Left ventricle myocardium superior (tissue), 1 donor: Measurements from ENCODE around the gene C16orf78. TPM values are rescaled to one million over a fixed set of nuclear protein-coding genes. Genes with fewer than 3 reads are reported as not detected.
"Not testable (repeated sequence)": the region's sequence is repeated elsewhere in the genome, so short reads cannot be mapped to it uniquely, and the experiment has no call there.

Experiments used
- ATAC-seq: fragments of 200-7000 bp; cut with Tn5 transposase; one replicate; pipeline ENCODE4 v1.9.1; 2020; ENCODE audit warnings: mild to moderate bottlenecking, moderate library complexity
- DNase-seq: peaks from one replicate; pipeline ENCODE4 v3.0.0-alpha.2; 2020
- intact Hi-C: fragments of 100-400 bp; cut with micrococcal nuclease; formaldehyde crosslinking; loops from one replicate; pipeline ENCODE4 v1.11.0; 2022
- total RNA-seq: library from RNA; stranded (reverse); fragmentation: NEBNext Ultra II Directional; extraction: Animal tissue kit (Norgen Biotek cat#: 25700); gene quantifications from one replicate; pipeline ENCODE4 v1.2.1, GENCODE V29; 2021
- donor health status: DM: no; HTN: yes; CAD: no; lungs with severe emphysema.

The C16orf78 gene
- total RNA-seq, 1 donor from 2014 or later, result not detected

DNA sequence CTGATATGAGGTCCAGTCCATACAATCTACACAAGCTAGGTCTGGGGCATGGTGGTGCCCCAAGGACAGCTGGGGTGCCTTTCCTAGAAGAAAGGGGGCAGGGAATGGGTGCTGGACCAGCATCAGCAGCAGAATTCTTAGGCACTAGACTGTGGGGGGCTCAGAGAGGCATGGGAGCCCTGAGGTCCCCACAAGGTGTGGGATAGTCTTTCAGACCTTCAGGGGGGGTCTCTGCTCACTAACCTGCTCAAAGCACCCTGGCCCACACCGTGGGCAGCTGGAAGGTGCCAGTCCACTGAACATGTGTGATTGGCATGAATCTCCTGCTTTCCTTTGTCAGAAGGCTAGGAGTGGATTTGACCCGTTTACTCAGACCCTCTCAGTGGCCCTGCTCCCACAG, 26.1 kb upstream of the C16orf78 start:
- DNase-seq, result no peak
- intact Hi-C loops, result loop anchor here (10.0 kb wide), 1 partner anchor 53 kb away; no protein-coding TSS in a partner anchor
- ATAC-seq, result no peak

- intact Hi-C loops, result loop anchor here (10.0 kb wide), 1 partner anchor 54 kb away; no protein-coding TSS in a partner anchor
- ATAC-seq (no peak), DNase-seq (no peak)
Measured at GRCh38 chr16:49348408-49349176, 25.0 kb upstream of the C16orf78 start.

DNA sequence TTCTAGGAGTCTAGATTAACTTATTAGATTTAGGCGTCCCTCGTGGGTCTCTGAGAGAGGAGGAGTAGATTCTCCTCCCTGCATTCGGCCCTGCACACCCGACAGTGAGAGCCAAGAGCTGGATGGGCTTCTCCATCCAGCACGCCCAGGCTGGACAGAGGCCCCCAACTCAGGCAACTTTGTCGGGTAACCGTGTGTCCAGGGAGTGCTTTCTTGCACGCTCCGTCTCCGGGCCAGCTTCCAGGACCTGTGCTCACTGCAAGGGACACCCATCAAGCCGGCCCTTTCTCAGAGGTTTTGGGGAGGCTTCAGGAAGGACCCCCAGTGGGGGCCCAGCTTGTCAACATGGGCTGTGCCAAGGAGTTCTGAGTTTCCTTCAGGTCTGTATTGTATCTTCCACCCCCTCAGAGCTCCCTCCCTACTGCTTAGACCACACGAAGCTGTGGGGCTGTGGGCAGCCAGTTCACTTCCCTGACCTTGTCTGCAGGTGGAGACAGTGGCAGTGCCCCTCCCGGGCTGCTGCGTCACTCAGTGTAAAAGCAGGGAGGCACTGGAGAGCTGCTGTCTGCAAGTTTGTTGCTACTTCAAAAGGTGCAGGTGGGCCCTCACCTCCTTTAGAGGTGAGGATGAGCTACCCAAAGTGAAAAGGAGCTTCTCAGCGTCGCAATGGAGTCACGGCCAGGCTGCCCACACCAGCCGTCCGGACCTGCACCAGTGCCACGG, 24.0 kb upstream of the C16orf78 start:
- intact Hi-C loops, result loop anchor here (5.0 to 10.0 kb wide), 2 partner anchors 55 to 662 kb away; no protein-coding TSS in a partner anchor
- ATAC-seq, result no peak
- DNase-seq, result no peak

GRCh38 chr16:49350265-49351095, 23.1 kb upstream of the C16orf78 start:
- intact Hi-C loops, result loop anchor here (5.0 kb wide), 1 partner anchor 663 kb away; no protein-coding TSS in a partner anchor
- ATAC-seq, result peak; percentile 72

GRCh38 chr16:49351096-49351487, 22.5 kb upstream of the C16orf78 start:
- DNase-seq (no peak), ATAC-seq (no peak)
- intact Hi-C loops, result loop anchor here (5.0 kb wide), 1 partner anchor 664 kb away; no protein-coding TSS in a partner anchor

More at GRCh38 chr16:49350265-49351095, 23.1 kb upstream of the C16orf78 start:
- DNase-seq, result peak; percentile 75

DNA sequence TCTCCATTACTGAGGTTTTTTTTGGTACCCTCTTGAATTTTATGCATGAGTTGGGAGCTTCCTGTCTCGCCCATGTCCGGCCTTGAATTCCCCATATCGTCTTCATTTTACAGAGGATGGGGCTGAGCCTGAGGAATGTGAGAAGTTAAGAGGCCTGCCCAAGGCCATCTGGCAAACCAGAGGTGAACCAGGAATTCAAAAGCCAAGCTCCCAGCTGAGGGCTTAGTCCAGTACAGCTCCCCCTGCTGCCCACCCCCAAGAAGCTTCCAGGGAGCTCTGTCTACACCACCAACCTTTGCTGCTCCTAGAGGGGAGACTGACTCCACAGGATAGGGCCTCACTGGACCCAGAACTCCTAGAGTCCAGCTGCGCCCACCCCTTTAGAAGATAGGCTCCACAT, 20.7 kb upstream of the C16orf78 start:
- intact Hi-C loops, result loop anchor here (5.0 kb wide), 1 partner anchor 666 kb away; no protein-coding TSS in a partner anchor
- no peak for ATAC-seq
- DNase-seq, result no peak

GRCh38 chr16:49353680-49354079, 19.9 kb upstream of the C16orf78 start:
- intact Hi-C loops, result loop anchor here (5.0 kb wide), 1 partner anchor 666 kb away; no protein-coding TSS in a partner anchor
- ATAC-seq, result no peak
- DNase-seq, result no peak

- ATAC-seq (no peak), DNase-seq (no peak)
- intact Hi-C loops, result loop anchor here (5.0 kb wide), 1 partner anchor 667 kb away; no protein-coding TSS in a partner anchor
Measured at GRCh38 chr16:49354101-49354500, 19.5 kb upstream of the C16orf78 start.

DNA sequence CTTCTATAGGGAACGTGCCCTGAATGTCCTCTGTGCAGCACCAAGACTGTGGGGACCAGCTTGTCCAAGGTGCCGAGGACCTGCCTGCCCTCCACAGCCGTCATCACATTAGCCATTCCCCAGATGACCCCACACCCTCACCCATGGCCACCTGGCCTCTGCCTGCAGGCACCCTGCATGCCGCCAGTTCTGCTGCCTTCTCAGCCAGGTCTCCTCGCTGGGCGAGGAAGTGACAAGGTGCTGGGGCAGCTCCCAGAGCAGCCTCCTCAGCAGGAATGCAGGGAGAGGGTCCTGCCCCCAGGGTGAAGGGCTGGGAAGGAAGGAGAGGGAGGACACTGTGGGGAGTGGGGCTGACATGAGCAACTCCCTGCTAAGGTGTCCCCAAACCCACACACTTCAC, 18.6 kb upstream of the C16orf78 start:
- ATAC-seq, result no peak
- DNase-seq, result no peak
- intact Hi-C loops, result loop anchor here (5.0 kb wide), 1 partner anchor 668 kb away; no protein-coding TSS in a partner anchor

DNA sequence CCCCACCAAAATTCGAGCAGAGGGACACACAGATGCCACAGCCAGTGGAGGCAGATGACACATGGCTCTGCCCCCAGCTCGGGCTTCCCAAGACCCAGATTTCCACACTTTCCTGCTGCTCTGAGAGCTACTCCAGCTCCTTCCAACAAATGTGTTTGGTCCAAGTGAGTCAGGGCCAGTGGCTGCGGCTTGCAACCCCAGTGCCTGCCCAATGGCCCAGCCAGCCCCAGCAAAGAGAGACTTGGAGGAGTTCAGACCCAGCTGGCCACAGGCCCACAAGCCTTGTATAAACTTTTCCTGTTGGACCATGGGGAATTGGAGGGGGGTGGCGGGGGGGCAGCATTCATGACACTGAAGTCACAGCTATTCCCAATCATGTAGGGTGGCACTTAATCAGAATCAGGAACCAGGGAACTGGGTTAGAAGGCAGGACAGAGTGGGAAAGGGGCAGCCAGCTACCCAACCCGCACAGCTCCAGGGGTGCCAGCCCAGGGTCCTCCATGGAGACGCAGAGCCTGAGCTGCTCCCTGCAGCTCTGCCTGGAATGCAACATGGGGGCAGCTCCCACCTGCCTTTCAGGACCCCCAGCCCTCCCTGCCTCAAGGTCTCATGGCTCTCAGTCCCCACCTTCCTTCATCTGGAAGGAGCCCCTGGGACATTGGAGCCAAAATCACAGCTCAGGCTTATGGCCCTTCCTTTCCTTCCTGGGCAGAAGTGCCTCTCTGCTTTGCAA, 17.5 kb upstream of the C16orf78 start:
- intact Hi-C loops, result no loop called here
- DNase-seq, result peak; percentile 52

GRCh38 chr16:49356728-49357488, 16.7 kb upstream of the C16orf78 start:
- ATAC-seq (no peak), DNase-seq (no peak)
- intact Hi-C loops, result no loop called here

More for the DNA sequence above, 17.5 kb upstream of the C16orf78 start:
- ATAC-seq, result no peak

DNA sequence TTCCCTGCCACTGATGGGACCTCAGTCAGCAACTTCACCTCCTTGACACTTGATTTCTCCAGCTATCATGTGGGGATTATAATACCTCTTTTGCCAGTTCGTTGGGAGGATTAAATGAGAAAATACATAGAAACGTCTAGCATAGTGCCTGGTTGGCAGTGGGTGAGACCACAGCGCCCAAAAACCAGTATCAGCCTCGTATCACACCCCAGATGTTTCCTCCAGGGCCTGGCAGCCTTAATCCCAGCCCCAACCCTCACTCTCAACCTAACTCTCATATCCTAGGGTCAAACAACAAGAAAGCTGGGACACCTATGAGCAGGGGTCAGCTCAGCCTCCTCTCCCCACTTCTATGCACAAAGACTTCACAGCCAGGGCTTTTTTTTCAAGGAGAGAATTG, 14.0 kb upstream of the C16orf78 start:
- DNase-seq, result no peak
- ATAC-seq, result no peak
- intact Hi-C loops, result no loop called here

DNA sequence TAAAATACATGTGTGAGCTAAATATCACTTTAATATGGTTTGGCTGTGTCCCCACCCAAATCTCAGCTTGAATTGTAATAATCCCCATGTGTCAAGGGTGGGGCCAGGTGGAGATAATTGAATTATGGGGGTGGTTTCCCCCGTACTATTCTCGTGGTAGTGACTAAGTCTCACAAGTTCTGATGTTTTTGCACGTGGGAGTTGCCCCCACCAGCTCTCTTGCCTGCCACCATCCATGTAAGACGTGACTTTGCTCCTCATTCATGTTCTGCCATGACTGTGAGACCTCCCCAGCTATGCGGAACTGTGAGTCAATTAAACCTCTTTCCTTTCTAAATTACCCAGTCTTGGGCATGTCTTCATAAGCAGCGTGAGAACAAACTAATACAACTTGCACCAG, 11.9 kb upstream of the C16orf78 start:
- not testable (repeated sequence) for DNase-seq

DNA sequence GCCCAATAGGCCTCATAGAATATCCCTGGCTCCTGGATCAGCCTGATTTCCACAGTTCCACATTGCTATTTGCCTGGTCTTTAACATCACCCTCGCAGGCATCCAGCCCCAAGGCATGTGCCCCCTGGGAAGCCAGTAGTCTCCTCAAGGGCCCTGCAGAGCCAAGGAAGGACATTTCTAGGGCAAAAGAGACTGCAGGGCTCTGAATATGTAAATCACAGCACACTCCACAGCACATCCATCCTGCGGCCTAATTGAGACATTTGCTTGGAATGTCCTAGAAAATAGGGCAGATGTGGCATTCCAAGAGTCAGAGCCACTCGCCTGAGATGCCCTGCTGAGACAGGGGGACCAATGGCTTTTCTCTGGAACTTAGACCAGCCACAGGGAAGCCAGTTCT, 11.4 kb upstream of the C16orf78 start:
- intact Hi-C loops, result no loop called here
- ATAC-seq (no peak), DNase-seq (no peak)

More for the DNA sequence above, 11.9 kb upstream of the C16orf78 start:
- intact Hi-C loops, ATAC-seq: not testable (repeated sequence)

DNA sequence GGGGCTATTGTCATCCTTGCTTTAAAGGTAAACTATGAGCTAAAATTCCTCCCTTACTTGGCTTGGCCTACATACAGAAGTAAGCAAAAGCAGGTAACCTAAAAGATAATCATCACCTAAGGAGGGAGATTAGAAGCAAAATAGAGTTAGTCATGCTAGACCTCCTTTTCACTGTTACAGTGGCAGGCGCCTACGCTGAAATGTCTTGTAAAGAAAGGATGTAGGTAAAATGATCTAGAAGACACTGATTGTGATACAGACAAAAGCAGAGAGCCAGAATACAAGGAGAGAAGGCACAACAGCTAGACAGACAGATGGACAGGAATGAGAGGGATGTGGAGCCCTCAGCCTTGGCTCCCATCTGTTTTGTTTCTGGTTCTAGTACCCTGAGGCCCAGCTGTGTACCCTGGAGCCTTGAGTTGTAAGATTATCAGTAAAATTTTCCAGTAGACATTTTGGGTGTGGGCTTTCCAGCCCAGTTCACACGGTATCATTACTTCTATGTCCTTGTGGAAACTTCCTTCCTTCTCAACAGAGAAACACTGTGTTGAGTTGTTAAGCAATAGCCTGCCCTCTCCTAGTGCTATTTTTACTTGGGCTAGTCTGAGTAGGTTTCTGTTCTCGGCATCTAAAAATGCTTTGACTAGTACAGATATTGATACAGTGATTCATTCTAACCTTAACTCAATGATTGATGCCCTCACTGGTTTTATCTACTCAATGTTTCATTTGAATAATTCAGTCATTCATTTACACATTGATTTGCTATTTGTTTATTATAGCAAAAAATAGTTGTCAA, 7.7 kb upstream of the C16orf78 start:
- DNase-seq, result no peak
- intact Hi-C loops, result no loop called here
- ATAC-seq, result peak; percentile 43

DNA sequence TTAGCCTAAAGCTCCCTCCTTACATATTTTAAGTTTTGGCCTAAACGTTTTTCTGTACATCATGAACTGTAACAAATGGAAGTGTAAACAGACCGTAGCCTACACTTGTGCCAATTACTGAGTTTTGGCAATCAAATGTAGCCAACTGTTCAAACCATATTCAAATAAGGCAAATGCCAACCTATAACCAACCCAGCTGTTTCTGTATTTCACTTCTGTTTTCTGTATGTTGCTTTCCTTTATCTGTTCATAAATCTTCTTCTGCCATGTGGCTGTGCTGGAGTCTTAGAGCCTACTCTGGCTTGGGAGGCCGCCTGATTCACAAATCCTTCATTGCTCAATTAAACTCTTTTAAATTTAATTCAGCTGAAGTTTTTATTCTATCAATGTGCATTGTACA, 6.9 kb upstream of the C16orf78 start:
- intact Hi-C loops, result no loop called here
- DNase-seq (no peak), ATAC-seq (no peak)
